NCI-H2171 treated with DMSO at 0.1 percent for 48 hours (cell line): Measurements from ENCODE around the gene PODXL.
"Not testable (repeated sequence)": the region's sequence is repeated elsewhere in the genome, so short reads cannot be mapped to it uniquely, and the experiment has no call there.

Experiments
- DNase-seq: peaks from one replicate; lab custom pipeline; 2025; lab: John Stamatoyannopoulos, UW

PODXL gene

DNA sequence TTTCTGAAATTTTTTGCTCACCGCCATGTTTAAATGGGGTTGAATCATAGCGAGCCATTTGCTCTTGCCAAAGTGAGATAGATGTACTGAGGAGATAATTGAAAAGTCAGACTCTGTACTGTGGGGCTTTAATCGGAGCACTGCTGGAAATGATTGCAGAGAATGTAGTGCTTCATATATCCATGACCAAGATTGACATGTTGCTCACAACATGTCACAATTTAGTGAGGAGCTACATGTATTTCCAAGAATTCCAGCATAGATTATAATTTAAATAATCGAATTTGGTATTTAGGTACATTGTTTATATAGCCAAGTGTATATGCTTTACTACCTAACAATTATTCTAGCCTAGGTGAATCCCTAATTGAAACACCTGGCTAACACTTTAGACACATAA lies 66.5 kb downstream of the PODXL start:
- no peak for DNase-seq

DNA sequence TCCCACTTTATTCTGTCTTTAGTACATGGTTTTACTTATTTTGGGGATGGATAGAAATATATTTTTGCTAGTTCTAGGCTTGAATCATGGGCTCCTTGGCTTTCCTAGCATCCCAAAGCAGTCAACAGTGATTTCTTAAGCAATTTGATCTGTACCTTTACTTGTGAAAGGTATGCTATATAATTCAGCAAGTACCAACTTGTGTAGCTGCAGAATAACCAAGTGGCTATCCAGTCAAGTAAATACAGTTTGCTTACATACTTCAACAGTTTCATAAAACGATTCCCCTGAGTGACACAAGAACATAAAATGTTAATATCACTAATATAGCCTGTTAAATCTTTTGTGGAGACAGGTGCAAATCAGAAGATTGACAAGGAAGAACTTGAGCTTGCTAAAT lies 67.2 kb downstream of the PODXL start:
- no peak for DNase-seq

DNA sequence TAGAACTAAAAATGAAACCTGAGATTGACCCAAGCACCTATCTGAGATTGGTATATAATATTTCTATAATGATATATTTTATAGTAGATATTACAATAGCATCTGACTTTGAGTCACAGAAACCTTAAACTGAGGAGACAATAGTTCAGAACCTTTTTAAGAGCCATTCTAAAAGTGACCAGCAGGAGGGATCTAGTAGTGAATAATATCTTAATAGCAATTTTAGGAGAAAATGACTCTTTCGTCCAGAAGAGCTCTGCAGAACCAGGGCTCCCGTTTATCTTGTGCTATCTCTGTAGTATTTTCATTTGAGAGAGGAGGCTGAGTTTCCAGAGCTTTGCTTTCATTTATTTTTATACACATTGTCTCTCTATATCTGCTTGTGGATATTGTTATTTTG lies 68.1 kb downstream of the PODXL start:
- DNase-seq = no peak

DNA sequence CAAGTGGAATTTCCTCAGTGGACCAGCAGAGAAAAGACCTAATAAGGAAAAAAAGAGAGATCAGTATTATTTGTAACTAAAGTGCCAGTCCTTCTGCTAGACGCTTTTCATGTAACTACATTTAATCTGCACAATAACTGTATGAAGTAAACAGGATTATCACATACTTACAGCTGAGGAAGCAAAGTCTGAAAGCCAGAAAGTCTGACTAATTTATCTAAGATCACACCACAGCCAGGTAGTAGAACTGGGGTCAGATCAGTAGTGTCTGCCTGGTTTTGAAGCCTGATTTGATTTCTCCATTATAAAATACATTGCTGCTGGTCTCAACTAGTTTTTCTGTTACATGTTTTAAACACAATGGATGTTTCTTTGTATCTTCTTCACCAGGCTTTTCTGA lies 69.2 kb downstream of the PODXL start:
- DNase-seq = no peak

DNA sequence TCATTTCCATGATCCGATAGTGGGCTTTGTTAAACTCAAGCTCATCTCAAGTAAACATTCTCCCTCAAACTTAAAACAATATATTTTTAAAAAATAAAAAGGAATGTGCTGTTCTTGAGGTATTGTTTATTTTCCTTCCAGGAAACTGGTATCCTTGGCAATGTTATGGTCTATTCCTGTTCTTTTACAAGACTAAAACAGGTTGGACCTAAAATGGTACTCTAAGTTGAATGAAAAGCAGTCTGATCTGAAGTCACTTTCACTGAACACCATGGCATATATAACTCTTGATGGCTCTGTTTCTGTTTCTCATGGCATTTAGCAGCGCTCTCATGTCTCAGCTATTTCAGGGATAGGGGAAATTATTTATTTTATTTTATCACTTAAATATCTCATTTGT lies 70.1 kb downstream of the PODXL start:
- no peak for DNase-seq

DNA sequence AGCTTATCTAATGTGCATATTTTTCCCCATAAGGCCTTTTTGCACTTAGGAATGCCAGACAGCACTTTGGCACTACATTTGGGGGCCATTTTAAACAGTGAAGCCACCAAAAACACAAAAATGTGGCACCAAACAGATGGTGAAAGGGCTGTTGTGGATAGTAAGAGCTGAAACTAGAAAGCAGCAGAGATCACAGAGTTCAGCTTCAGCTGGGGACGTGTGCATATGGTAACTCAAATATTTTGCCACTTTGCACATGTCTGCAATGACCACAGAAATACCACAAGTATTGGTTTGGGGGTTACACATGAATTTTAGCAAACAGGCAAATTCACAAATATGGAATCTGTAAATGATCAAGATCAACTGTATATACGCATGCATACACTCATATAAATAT lies 72.8 kb downstream of the PODXL start:
- DNase-seq = no peak

DNA sequence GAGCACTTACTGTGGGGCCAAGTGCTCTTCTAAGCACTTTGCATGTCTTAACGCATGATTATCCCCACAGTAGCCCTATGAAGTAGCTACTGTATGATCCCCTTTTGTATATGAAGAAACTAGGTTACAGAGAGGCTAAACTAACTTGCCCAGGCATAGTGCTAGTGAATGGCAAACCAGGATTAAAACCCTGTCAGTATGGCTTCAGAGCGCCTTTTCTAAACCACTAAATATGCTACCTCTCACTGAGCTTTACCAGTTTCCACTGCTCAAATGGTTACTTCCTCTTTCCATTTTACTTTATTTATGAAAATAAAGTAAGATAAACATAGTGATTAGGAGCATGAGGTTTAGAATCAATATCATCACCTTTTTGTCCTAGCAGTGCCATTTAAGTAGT lies 73.6 kb downstream of the PODXL start:
- DNase-seq = no peak

DNA sequence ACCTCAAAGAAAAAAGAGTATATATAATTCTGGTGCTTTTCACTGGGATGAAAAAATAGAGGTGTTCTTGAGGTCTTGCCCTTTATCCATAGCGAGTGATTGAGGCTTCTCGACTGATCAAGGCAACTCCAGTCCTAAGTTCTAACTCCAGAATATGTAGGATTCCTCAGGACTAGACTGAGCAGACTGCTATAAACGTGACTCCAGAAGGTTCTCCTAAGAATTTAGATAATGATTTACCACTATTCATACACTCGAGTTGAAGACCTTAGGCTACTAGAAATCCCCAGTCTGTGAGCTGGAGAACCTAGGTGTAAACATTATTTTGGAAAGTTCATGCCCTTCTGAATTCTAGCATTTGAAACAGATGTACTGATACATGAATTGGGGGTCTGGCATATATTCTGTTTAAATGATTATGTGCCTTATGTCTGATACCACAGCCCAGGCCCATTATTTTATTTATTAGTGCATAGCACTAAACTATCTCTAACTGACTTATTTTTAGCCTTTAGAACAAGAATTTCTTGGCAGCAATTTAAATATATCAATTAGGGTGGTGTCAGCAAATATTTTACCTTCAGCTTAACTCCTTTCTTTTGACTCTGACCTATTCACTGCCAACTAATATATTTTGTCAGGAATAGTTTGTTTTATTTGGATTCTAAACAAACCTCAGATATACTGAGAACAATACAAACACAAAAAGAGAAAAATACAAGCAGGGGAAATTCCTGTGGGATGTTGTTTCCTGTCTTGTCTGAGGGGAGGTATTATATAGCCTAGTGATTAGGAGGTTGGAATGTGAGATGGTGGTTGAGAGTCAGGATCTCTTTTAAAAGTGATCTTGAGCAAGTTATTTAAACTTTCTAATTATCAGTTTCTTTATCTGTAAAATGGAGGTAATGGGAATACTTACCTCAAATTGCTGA lies 75.8 kb downstream of the PODXL start:
- DNase-seq = no peak

DNA sequence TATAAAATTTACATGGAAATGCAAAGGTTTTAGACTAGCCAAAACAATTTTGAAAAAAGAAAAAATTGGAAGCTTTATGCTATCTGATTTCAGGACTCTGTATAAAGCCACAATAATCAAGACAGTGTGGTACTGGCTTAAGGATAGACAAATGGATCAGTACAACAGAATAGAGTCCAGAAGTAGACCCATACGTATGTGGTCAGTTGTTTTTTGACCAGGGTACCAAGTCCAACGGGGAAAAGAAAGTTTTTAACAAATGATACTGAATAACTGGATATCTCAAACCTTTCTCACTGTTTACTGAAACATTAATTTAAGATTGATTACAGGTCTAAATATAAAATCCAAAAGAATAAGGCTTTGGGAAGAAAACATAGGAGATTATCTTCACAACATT lies 79.7 kb downstream of the PODXL start:
- DNase-seq = no peak

DNA sequence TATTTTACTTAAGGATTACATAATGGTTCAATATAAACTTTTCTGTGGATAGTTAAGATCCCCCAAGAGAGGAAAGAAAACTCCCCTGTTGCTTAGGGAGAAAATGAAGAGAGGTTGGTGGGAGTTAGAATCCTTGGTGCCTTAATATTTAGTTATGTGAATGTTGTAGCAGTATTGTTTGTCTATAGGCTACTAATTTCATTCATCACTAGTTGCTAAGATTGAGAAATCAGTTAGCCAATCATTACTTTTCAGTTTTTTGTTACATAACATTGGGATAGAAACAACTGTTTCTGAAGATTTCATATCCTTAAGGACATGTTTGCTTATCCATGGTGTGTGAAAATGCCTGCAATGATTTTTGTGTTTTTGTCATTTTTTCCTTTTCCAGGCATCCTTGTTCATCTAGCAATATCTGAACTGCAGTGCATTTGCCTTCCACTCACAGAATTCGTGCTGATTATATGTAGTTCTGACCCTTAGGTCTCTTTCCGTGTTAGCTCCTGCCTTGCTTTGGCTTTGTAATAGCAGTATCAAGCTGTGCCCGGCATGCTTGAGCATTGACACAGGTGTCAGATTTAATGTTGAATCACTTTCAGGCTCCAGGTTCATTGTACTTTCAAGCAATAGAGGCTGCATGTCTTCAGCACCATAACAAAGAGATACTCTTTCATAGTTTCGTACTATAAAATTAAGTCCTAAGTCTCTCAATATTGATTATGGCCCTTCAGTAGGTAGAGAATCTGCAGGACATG lies 85.0 kb downstream of the PODXL start:
- DNase-seq = no peak

DNA sequence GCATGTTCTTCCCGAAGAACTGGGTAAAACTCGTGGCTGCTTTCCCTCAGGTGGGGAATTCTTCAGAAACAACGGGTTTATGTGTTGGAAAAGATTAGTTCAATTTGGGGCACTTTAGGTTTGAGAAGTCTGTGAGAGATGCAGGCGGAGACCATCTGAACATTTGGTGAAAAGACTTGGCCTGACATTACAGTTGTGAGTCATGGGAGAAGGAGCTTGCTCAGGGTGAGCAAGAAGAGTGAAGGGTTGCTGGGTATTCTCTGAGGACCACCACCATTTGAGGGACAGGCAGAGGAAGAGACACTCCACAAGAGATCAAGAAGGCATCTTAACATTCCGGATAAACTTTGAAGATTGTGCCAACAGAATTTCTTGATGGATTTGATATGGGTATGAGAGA lies 88.6 kb downstream of the PODXL start:
- no peak for DNase-seq

DNA sequence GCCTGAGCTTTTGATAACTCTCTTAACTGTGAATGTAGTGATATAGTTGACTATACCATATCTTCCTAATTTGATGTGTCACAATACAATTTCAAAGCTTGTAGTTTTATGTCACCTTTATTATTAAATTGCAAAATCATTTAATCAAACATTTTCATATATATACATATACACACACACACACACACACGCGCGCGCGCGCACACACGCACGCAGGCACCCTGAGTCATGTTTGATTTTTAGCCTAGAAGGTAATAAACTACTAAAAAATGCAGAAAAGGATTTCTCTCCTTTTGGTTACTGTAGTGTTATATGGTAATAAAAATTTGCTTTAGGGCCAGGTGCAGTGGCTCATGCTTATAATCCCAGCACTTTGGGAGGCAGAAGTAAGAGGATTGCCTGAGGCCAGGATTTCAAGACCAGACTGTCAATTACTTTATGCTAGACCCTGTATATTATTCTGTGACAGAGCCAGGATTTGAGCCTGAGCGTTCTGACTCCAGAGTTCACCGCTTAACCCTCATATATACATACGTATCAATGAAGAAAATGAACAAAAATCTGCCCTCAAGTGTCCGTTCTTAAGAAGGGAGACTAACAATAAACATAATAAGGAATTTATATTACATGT lies 89.6 kb downstream of the PODXL start:
- no peak for DNase-seq

DNA sequence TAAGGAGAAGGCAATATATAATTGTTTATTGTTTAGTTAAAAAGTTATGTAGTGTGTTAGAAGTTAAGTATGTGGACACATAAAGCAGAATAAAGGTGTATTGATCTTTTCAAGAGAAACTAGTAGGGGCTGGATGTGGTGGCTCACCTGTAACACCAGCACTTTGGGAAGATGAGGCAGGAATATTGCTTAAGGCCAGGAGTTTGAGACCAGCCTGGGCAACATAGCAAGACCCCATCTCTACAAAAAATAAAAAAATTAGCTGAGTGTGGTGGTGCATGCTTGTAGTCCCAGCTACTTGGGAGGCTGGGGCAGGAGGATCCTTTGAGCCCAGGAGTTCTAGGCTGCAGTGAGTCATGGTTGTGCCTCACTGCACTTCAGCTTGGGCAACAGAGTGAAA lies 93.7 kb downstream of the PODXL start:
- DNase-seq = not testable (repeated sequence)

DNA sequence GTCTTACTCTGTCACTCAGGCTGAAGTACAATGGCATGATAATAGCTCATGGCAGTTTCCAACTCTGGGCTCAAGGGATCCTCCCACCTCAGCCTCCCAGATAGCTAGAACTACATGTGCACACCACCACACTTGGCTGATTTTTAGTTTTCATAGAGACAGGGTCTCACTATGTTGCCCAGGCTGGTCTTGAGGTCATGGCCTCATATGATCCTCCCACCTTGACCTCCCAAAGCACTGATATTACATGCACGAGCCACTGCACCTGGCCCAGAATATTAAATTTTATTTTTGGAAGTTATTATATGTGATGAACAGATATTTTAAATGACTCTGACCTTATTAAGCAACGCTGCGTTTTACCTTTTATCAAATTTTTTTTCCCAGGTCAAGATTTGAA lies 94.4 kb downstream of the PODXL start:
- DNase-seq = no peak

DNA sequence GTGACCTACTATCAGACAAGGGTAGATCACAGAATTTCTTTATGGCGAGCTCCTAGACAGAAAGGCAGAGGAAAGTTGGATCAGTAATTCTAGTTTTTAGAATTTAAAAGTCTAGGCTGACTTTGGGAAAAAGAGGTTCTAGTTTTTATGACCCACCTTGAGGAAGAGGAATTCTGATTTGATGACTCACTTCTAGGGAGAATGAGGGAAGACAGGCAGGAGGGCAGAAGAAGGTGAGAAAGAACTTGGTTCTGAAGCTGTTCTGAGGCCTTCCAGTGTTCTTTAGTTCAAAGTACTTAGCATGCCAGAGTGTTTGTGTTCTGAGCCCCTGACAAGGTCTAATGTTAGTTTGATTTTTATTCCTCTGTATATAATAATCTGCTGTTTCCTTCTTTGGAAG lies 97.2 kb downstream of the PODXL start:
- no peak for DNase-seq

DNA sequence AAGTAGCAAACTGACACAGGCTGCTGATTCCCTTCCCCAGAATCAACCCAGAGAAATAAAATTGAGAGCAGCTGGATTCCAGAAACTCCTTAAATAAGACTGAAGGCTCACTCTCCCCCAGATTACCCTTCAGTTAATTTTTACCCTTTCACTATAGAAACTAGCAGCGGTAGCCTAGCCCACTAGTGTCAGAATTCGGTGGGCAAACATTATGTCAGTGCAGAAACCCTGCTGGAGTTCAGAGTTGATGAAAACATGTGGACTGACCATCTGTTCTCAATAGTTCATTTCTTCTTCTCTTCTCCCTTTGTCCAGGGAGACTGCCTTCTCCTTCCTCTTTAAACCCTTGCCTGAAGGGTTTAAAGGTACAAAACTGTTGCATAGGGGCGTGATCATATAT lies 100.1 kb downstream of the PODXL start:
- DNase-seq = no peak

DNA sequence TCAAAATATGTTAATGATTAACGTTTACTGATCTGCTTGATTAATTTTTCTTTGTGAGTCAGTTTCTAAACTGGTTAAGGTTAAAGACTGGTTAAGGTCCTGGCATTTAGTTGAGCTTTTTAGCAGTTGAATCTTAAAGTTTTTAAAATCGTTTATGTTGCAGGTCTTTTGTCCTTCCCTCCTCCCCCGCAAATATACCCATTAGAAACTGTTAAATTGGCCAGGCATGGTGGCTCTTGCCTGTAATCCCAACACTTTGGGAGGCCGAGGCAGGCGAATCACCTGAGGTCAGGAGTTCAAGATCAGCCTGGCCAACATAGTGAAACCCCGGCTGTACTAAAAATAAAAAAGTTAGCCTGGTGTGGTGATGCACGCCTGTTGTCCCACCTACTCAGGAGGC lies 100.9 kb downstream of the PODXL start:
- no peak for DNase-seq

DNA sequence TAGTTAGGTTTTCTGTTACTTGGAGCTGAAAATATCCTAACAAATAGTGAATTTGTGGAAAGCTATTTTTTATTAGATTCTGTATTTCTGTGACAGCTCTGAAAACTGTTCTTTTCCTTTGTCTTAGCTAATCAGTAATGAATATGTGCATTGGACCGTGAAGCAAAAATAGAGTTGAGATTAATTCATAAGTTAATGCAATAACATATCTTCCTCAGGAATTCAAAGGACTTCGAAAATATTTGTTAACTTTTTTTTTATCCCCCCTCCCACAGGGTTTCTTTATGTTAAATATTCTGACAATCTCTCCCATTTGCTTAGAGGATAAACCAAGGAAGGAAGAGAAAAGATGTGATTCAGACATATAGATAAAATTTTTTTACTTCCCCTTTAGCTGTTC lies 101.4 kb downstream of the PODXL start:
- DNase-seq = no peak

DNA sequence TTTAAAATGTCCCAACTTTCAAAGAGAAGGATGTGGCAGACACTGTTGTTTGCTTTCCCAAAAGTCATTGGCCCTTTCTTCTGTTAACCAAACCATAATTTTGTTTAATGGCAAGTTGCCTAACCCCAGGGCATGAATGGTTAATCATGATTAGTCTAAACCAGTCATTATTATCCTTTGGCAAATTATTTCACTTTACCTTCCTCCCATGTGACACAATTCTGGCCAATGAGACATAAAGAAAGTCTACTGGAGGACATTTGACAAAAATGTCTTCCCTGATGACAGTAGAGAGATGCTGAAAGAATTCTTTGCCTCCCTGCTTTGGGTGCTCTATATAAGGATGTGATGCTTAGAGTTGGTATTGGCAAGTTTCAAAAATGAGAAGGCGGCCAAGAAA lies 101.9 kb downstream of the PODXL start:
- no peak for DNase-seq
